PFSK-1 (cell line): Measurements from ENCODE around the gene TGM2.

Source experiments
- FOXP2 ChIP-seq: optimal IDR thresholded peaks from 2 replicates; pipeline ENCODE3; 2011; ENCODE audit warnings: borderline replicate concordance, control low read depth, inconsistent platforms; ENCODE audit not compliant: insufficient read depth; ENCODE audit errors: extremely low read length, extremely low read depth
- POLR2AphosphoS5 ChIP-seq: IDR thresholded peaks from 2 replicates; pipeline ENCODE4 v1.6.1; 2012; ENCODE audit warnings: low read depth, mild to moderate bottlenecking, control low read depth, low read length, moderate library complexity
- SIN3A ChIP-seq: IDR thresholded peaks from 2 replicates; pipeline ENCODE4 v1.6.1; 2012; ENCODE audit warnings: mild to moderate bottlenecking, low read length, moderate library complexity, borderline replicate concordance; ENCODE audit not compliant: insufficient read depth
- TAF1 ChIP-seq: IDR thresholded peaks from 2 replicates; pipeline ENCODE4 v1.6.1; 2012; ENCODE audit warnings: low read length, control low read depth, borderline replicate concordance; ENCODE audit not compliant: insufficient read depth
- TF ChIP-seq, protein P1 (sequence below), 2 experiments: IDR thresholded peaks; 2 replicates each; pipeline versions ENCODE4 v1.6.1 to v1.8.0; 2011 to 2012; ENCODE audit warnings: low read depth in 2 of 2, low read length in 2 of 2, control low read depth in 1 of 2, inconsistent platforms in 1 of 2, mild to moderate bottlenecking in 1 of 2, moderate library complexity in 1 of 2; ENCODE audit not compliant: insufficient read depth in 1 of 2

The TGM2 gene

DNA sequence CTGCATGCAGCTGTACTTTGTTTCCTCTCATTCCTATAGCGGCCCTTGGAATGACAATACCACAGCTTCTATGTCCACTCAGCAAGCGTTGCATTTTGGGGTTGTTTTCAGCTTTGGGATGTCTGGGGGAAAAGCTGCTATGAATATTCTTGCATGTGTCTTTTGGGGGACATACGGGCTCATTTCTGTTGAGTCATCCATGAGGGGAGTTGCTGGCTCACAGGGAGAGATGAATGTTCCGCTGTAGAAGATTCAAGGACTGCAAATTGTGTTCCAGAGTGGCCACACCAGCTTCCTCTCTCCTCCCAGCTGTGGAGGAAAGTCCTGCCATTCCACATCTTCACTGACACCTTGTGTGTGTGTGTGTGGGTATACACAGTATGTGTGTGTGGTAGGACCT, 43.3 kb downstream of the TGM2 start:
- TF ChIP-seq POLR2AphosphoS5 = no peak
- no peak for TF ChIP-seq TAF1
- TF ChIP-seq, protein P1, sequence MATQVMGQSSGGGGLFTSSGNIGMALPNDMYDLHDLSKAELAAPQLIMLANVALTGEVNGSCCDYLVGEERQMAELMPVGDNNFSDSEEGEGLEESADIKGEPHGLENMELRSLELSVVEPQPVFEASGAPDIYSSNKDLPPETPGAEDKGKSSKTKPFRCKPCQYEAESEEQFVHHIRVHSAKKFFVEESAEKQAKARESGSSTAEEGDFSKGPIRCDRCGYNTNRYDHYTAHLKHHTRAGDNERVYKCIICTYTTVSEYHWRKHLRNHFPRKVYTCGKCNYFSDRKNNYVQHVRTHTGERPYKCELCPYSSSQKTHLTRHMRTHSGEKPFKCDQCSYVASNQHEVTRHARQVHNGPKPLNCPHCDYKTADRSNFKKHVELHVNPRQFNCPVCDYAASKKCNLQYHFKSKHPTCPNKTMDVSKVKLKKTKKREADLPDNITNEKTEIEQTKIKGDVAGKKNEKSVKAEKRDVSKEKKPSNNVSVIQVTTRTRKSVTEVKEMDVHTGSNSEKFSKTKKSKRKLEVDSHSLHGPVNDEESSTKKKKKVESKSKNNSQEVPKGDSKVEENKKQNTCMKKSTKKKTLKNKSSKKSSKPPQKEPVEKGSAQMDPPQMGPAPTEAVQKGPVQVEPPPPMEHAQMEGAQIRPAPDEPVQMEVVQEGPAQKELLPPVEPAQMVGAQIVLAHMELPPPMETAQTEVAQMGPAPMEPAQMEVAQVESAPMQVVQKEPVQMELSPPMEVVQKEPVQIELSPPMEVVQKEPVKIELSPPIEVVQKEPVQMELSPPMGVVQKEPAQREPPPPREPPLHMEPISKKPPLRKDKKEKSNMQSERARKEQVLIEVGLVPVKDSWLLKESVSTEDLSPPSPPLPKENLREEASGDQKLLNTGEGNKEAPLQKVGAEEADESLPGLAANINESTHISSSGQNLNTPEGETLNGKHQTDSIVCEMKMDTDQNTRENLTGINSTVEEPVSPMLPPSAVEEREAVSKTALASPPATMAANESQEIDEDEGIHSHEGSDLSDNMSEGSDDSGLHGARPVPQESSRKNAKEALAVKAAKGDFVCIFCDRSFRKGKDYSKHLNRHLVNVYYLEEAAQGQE (IDR thresholded peaks at IDR 0.05; ENCODE audit: insufficient read depth in 1 of 2, low read depth in 2 of 2, low read length in 2 of 2) = no peak
- no peak for TF ChIP-seq FOXP2

DNA sequence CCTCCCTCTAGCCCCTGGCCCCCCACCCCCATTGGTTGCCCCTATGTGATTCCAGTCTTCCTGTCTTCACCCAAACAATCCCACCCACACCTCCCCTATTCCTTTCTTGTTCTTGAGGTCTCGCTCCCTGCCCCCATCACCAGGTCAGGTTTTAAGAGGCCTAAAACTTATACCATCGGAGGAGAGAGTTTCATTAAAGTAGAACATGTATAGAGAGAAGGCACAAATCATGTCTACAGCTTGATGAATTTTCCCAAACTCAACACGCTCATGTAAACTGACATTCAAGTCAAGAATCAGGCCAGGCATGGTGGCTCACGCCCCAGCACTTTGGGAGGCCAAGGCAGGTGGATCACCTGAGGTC, 44.5 kb downstream of the TGM2 start:
- no peak for TF ChIP-seq POLR2AphosphoS5
- TF ChIP-seq, protein P1 (IDR thresholded peaks at IDR 0.05; ENCODE audit: insufficient read depth in 1 of 2, low read depth in 2 of 2, low read length in 2 of 2) = no peak

DNA sequence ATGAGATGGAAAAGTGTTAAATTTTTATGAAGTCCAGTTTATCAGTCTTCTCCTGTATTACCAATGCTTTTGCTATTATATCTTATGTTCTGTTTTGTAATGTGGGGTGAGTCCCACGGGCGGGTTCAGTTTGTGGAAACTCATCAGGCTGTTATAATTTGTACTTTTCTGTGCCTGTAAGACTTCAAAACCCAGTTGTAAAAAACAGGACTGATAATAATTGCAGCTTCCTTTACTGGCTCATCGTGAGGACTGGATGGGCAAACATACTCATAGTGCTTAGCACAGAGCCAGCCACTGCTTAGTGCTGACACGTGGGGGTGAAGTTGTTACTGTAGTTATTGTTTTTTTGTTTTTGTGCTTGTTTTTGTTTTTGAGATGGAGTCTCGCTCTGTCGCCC, 45.6 kb downstream of the TGM2 start:
- TF ChIP-seq POLR2AphosphoS5 (no peak), SIN3A (no peak), FOXP2 (no peak), TAF1 (no peak)
- TF ChIP-seq, protein P1 (IDR thresholded peaks at IDR 0.05; ENCODE audit: insufficient read depth in 1 of 2, low read depth in 2 of 2, low read length in 2 of 2) = no peak

DNA sequence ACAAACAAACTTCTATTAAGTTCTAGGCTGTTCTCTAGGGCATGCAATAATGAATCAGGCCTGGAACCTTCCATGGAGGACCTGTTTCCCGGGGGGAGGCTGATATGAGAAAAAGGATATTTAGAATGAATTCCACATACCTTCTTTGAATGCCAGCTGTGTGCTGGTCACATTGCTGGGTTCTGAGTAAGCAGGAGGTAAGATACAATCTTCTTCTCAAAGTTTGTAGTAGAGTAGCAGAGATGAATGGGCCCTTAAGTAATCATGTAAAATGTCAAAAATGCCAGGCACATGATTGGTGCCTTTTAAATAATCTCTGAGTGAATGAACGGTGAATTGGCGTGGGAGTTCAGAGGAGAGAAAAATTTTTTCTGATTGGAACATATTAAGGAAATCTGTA, 47.4 kb downstream of the TGM2 start:
- TF ChIP-seq TAF1 (no peak), FOXP2 (no peak), SIN3A (peak; percentile 69; the same call in 1 of the 2 replicates), POLR2AphosphoS5 (no peak)
- TF ChIP-seq, protein P1 (IDR thresholded peaks at IDR 0.05; ENCODE audit: insufficient read depth in 1 of 2, low read depth in 2 of 2, low read length in 2 of 2) = no peak

DNA sequence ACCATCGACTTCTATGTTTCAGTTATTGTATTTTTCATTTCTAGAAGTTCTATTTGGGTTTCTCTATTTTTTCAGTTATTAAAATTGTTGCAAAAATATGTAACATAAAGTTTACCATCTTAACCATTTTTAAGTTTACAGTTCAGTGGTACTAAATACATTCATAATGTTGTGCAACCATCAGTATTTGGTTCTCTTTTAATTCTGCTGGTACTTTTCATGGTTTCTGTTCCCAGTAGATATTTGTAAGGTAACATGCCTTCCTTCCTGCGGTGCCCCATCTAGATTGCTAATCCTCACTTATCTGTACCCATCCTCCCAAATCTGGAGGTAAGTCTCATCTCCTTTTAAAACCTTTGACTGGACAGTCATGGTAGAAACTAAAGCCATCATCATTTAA, 47.9 kb downstream of the TGM2 start:
- TF ChIP-seq, protein P1 (IDR thresholded peaks at IDR 0.05; ENCODE audit: insufficient read depth in 1 of 2, low read depth in 2 of 2, low read length in 2 of 2) = no peak
- TF ChIP-seq POLR2AphosphoS5 (no peak), SIN3A (no peak), TAF1 (no peak), FOXP2 (no peak)
